Activated CD4-positive, CD25-positive, alpha-beta regulatory T cell treated with anti-CD3 and anti-CD28 coated beads, Interleukin-2, amount 50 U/mL, for 16 hours (primary cell): ENCODE measurements around the gene ZNF497.
"Not testable (repeated sequence)": the region's sequence is repeated elsewhere in the genome, so short reads cannot be mapped to it uniquely, and the experiment has no call there.

Experiments
- DNase-seq: peaks from one replicate; pipeline ENCODE4 v3.0.0-alpha.2; 2020; ENCODE audit warnings: low read depth, low spot score

Gene ZNF497

GRCh38 chr19:58348080-58348479 lies 14.5 kb downstream of the ZNF497 start:
- not testable (repeated sequence) for DNase-seq

- no peak for DNase-seq
Measured at GRCh38 chr19:58346961-58347929, 15.3 kb downstream of the ZNF497 start.

- no peak for DNase-seq
Measured at GRCh38 chr19:58345558-58345957, 17.0 kb downstream of the ZNF497 start.

GRCh38 chr19:58338825-58339558 lies 23.6 kb downstream of the ZNF497 start:
- no peak for DNase-seq

- no peak for DNase-seq
Measured at GRCh38 chr19:58338336-58338735, 24.2 kb downstream of the ZNF497 start.

GRCh38 chr19:58336820-58337219 lies 25.7 kb downstream of the ZNF497 start:
- no peak for DNase-seq

GRCh38 chr19:58336216-58336615 lies 26.3 kb downstream of the ZNF497 start:
- DNase-seq: no peak

- DNase-seq: no peak
Measured at GRCh38 chr19:58335630-58336029, 26.9 kb downstream of the ZNF497 start.

GRCh38 chr19:58334691-58335249 lies 27.8 kb downstream of the ZNF497 start:
- DNase-seq: no peak

- DNase-seq: no peak
Measured at GRCh38 chr19:58332697-58333096, 29.9 kb downstream of the ZNF497 start.

- no peak for DNase-seq
Measured at GRCh38 chr19:58330458-58330857, 32.1 kb downstream of the ZNF497 start.

GRCh38 chr19:58328999-58329398 lies 33.6 kb downstream of the ZNF497 start:
- no peak for DNase-seq

GRCh38 chr19:58326914-58327726 lies 35.4 kb downstream of the ZNF497 start, which contains the start of gene ZSCAN22:
Gene ZSCAN22 (plus strand): TSS chr19:58326994. CDS start chr19:58334803, 7,809 bp downstream.
- DNase-seq: peak; percentile 87

GRCh38 chr19:58326501-58326913 lies 36.0 kb downstream of the ZNF497 start:
- no peak for DNase-seq

GRCh38 chr19:58325311-58326022 lies 37.1 kb downstream of the ZNF497 start:
- no peak for DNase-seq

- no peak for DNase-seq
Measured at GRCh38 chr19:58319241-58319640, 43.3 kb downstream of the ZNF497 start.

GRCh38 chr19:58318297-58318696 lies 44.3 kb downstream of the ZNF497 start:
- no peak for DNase-seq

GRCh38 chr19:58317476-58318072 lies 45.0 kb downstream of the ZNF497 start:
- no peak for DNase-seq

- no peak for DNase-seq
Measured at GRCh38 chr19:58315580-58315979, 47.0 kb downstream of the ZNF497 start.

- no peak for DNase-seq
Measured at GRCh38 chr19:58311345-58311865, 51.1 kb downstream of the ZNF497 start.
